GM19025 (cell line): ENCODE measurements around the gene FRG1.
A peak's percentile ranks its signal among the peaks of the same experiment; 100 is the strongest.
"Not testable (repeated sequence)": the region's sequence is repeated elsewhere in the genome, so short reads cannot be mapped to it uniquely, and the experiment has no call there.

Source experiments
- ATAC-seq: cut with Tn5 transposase; IDR thresholded peaks from one replicate; pipeline ENCODE4 v1.9.1; 2021; ENCODE audit warnings: mild to moderate bottlenecking, low read depth, moderate library complexity; ENCODE audit not compliant: unreplicated experiment

FRG1 gene

GRCh38 chr4:189940178-189941004, at the start of gene FRG1:
Gene FRG1 (plus strand): TSS chr4:189940872. CDS start chr4:189941010, 138 bp downstream.
- ATAC-seq: peak; percentile 99

- no peak for ATAC-seq
These were observed 43.0 kb upstream of the FRG1 start for GRCh38 chr4:189897667-189898066.

GRCh38 chr4:189899481-189900015, 41.1 kb upstream of the FRG1 start:
- ATAC-seq: not testable (repeated sequence)

GRCh38 chr4:189904420-189905027, 36.1 kb upstream of the FRG1 start:
- ATAC-seq: not testable (repeated sequence)

GRCh38 chr4:189912170-189912569, 28.5 kb upstream of the FRG1 start:
- no peak for ATAC-seq

- ATAC-seq: no peak
These were observed 23.3 kb upstream of the FRG1 start for GRCh38 chr4:189917161-189917891.

GRCh38 chr4:189921058-189921457, 19.6 kb upstream of the FRG1 start:
- ATAC-seq: no peak

- not testable (repeated sequence) for ATAC-seq
These were observed 13.9 kb upstream of the FRG1 start for GRCh38 chr4:189926742-189927141.

GRCh38 chr4:189941005-189941450, 356 bp downstream of the FRG1 start:
- no peak for ATAC-seq

GRCh38 chr4:189942412-189942811, 1.7 kb downstream of the FRG1 start:
- not testable (repeated sequence) for ATAC-seq

- not testable (repeated sequence) for ATAC-seq
These were observed 3.4 kb downstream of the FRG1 start for GRCh38 chr4:189944077-189944476.

GRCh38 chr4:189946906-189947305, 6.2 kb downstream of the FRG1 start:
- ATAC-seq: not testable (repeated sequence)

GRCh38 chr4:189948486-189948885, 7.8 kb downstream of the FRG1 start:
- ATAC-seq: not testable (repeated sequence)

GRCh38 chr4:189969291-189969690, 28.6 kb downstream of the FRG1 start:
- not testable (repeated sequence) for ATAC-seq

- ATAC-seq: no peak
These were observed 33.0 kb downstream of the FRG1 start for GRCh38 chr4:189973646-189974045.

- ATAC-seq: no peak
These were observed 33.4 kb downstream of the FRG1 start for GRCh38 chr4:189974056-189974455.

GRCh38 chr4:189979196-189980047, 38.8 kb downstream of the FRG1 start:
- ATAC-seq: no peak

GRCh38 chr4:189980292-189980691, 39.6 kb downstream of the FRG1 start:
- ATAC-seq: not testable (repeated sequence)

- no peak for ATAC-seq
These were observed 41.3 kb downstream of the FRG1 start for GRCh38 chr4:189981970-189982369.
